OCI-LY7 (cell line): ENCODE data around the gene ATP5F1B. TPM values are rescaled to one million over a fixed set of nuclear protein-coding genes. Genes with fewer than 3 reads are reported as not detected.

Source experiments
- BruUV-seq: library from RNA; stranded (reverse); fragments of 400-500 nt; replicated peaks from 2 replicates; lab custom pipeline; 2021; lab: Mats Ljungman, UMichigan
- CTCF ChIA-PET: fragments of 300-600 bp; sonication (Branson Sonifier 250); formaldehyde crosslinking; loops from one replicate; lab custom pipeline; 2022; ENCODE audit warnings: antibody characterized with exemption; ENCODE audit not compliant: unreplicated experiment; lab: Charles Lee
- POLR2A ChIA-PET: fragments of 300-600 bp; sonication (Branson Sonifier 250); formaldehyde crosslinking; loops from one replicate; lab custom pipeline; 2022; ENCODE audit warnings: antibody characterized with exemption; lab: Charles Lee
- DNase-seq: peaks from one replicate; pipeline ENCODE4 v3.0.0-alpha.2; 2015; ENCODE audit warnings: low spot score
- H2AFZ ChIP-seq: fragments of 200-600 bp; sonication (generic), shearing (Covaris generic); 2 replicates; pipeline ENCODE4 v1.6.1; 2014; ENCODE audit warnings: mild to moderate bottlenecking, antibody characterized with exemption, low read length, moderate library complexity
- H3K27ac ChIP-seq: fragments of 200-600 bp; sonication (generic); 2 replicates; pipeline ENCODE4 v1.5.1; 2014; ENCODE audit warnings: mixed run types, low read depth, mild to moderate bottlenecking, moderate library complexity, low read length, inconsistent platforms; ENCODE audit not compliant: poor library complexity, severe bottlenecking
- H3K36me3 ChIP-seq: fragments of 200-600 bp; sonication (generic); 2 replicates; pipeline ENCODE4 v1.6.1; 2014; ENCODE audit warnings: mild to moderate bottlenecking, antibody characterized with exemption, low read length, moderate library complexity, mixed read lengths; ENCODE audit not compliant: insufficient read depth
- H3K4me1 ChIP-seq: fragments of 200-600 bp; sonication (generic); 2 replicates; pipeline ENCODE4 v1.5.1; 2014; ENCODE audit warnings: mild to moderate bottlenecking, low read length; ENCODE audit not compliant: insufficient read depth, poor library complexity, severe bottlenecking
- H3K4me2 ChIP-seq: fragments of 200-600 bp; sonication (generic); 2 replicates; pipeline ENCODE4 v1.6.1; 2014; ENCODE audit warnings: mild to moderate bottlenecking, low read length
- H3K4me3 ChIP-seq: fragments of 200-600 bp; sonication (generic); 2 replicates; pipeline ENCODE4 v1.5.1; 2014; ENCODE audit warnings: mild to moderate bottlenecking, low read depth, low read length; ENCODE audit not compliant: poor library complexity, severe bottlenecking
- H3K79me2 ChIP-seq: fragments of 200-600 bp; sonication (generic); 2 replicates; pipeline ENCODE4 v1.6.1; 2016; ENCODE audit warnings: low read depth, mild to moderate bottlenecking, low read length, moderate library complexity, mixed read lengths; ENCODE audit not compliant: insufficient read depth
- H3K9me2 ChIP-seq: fragments of 200-600 bp; sonication (generic); 2 replicates; pipeline ENCODE4 v1.6.1; 2016; ENCODE audit warnings: mild to moderate bottlenecking, low read length, mixed read lengths; ENCODE audit not compliant: insufficient read depth
- H3K9me3 ChIP-seq: fragments of 200-600 bp; sonication (generic); 2 replicates; pipeline ENCODE4 v1.6.1; 2014; ENCODE audit warnings: mild to moderate bottlenecking, mixed run types, low read length, mixed read lengths
- H4K20me1 ChIP-seq: fragments of 200-600 bp; sonication (generic); 2 replicates; pipeline ENCODE4 v1.6.1; 2014; ENCODE audit warnings: mild to moderate bottlenecking, antibody characterized with exemption, low read length, moderate library complexity, mixed read lengths; ENCODE audit not compliant: insufficient read depth
- EZH2phosphoT487 ChIP-seq: fragments of 200-600 bp; sonication (generic); IDR thresholded peaks from 2 replicates; pipeline ENCODE4 v1.6.1; 2018; ENCODE audit warnings: low read depth, borderline replicate concordance, mild to moderate bottlenecking, mixed run types, antibody characterized with exemption, low read length, moderate library complexity, mixed read lengths
- intact Hi-C: fragments of 100-400 bp; cut with micrococcal nuclease; formaldehyde crosslinking; loops from one replicate; pipeline ENCODE4 v1.10.0; 2022; ENCODE audit not compliant: unreplicated experiment
- total RNA-seq, 2 experiments: library from RNA; depleted of rRNA in 1 of 2; stranded (reverse); fragments of >200 nt in 1 of 2; shearing (Covaris generic) in 1 of 2; gene quantifications; 2 replicates each; pipeline ENCODE4 v1.2.3, GENCODE V29; 2014 to 2022
- TF ChIP-seq, protein P1 (sequence below): fragments of 200-600 bp; sonication (generic); conservative IDR thresholded peaks from 2 replicates; pipeline ENCODE4 v1.5.1; 2014; ENCODE audit warnings: mild to moderate bottlenecking, antibody characterized with exemption, low read length, moderate library complexity, mixed read lengths

ATP5F1B gene
- total RNA-seq, 2 experiments from 2014 or later = 385 to 732 TPM

- Histone ChIP-seq H3K4me2 (peak overlapping the region; percentile 97), H3K4me3 (peak overlapping the region; percentile 88), H3K9me2 (no peaks in the 10 kb centered on the region), H2AFZ (no peak overlapping the region), H3K79me2 (peaks cover 55% of the 10 kb centered on the region), H3K36me3 (peaks cover 53% of the 10 kb centered on the region), H3K4me1 (peaks cover 22% of the 10 kb centered on the region), H3K27ac (peak overlapping the region; percentile 66), H3K9me3 (no peaks in the 10 kb centered on the region), H4K20me1 (peaks cover 25% of the 10 kb centered on the region)
- POLR2A ChIA-PET = interaction anchor here (0.7 to 3.7 kb wide), 3 partner anchors 9 to 467 kb away, joined by 5 to 26 read pairs (median 6); no protein-coding TSS in a partner anchor
- intact Hi-C loops = no loop called here
- CTCF ChIA-PET = interaction anchor here (0.5 to 2.7 kb wide), 3 partner anchors 9 to 398 kb away, joined by 3 to 22 read pairs (median 3); no protein-coding TSS in a partner anchor
- peak; percentile 40 for DNase-seq
- TSS peak; percentile 69 for BruUV-seq
- TF ChIP-seq EZH2phosphoT487 = no peak
- TF ChIP-seq, protein P1, sequence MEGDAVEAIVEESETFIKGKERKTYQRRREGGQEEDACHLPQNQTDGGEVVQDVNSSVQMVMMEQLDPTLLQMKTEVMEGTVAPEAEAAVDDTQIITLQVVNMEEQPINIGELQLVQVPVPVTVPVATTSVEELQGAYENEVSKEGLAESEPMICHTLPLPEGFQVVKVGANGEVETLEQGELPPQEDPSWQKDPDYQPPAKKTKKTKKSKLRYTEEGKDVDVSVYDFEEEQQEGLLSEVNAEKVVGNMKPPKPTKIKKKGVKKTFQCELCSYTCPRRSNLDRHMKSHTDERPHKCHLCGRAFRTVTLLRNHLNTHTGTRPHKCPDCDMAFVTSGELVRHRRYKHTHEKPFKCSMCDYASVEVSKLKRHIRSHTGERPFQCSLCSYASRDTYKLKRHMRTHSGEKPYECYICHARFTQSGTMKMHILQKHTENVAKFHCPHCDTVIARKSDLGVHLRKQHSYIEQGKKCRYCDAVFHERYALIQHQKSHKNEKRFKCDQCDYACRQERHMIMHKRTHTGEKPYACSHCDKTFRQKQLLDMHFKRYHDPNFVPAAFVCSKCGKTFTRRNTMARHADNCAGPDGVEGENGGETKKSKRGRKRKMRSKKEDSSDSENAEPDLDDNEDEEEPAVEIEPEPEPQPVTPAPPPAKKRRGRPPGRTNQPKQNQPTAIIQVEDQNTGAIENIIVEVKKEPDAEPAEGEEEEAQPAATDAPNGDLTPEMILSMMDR = no peak
Observed at GRCh38 chr12:56645201-56645716, 525 bp downstream of the ATP5F1B start.

GRCh38 chr12:56644654-56645053 is 1.1 kb downstream of the ATP5F1B start:
- DNase-seq = no peak
- H3K27ac ChIP-seq = peak overlapping the region; percentile 66
- POLR2A ChIA-PET = interaction anchor here (3.7 kb wide), 1 partner anchor 9 kb away, joined by 26 read pairs; no protein-coding TSS in a partner anchor
- H3K4me1 ChIP-seq = peaks cover 22% of the 10 kb centered on the region
- H3K4me3 ChIP-seq = peak overlapping the region; percentile 88
- peak overlapping the region; percentile 97 for H3K4me2 ChIP-seq
- no peak overlapping the region for H2AFZ ChIP-seq
- CTCF ChIA-PET = interaction anchor here (2.7 kb wide), 1 partner anchor 8 kb away, joined by 22 read pairs; no protein-coding TSS in a partner anchor
- H4K20me1 ChIP-seq = peaks cover 25% of the 10 kb centered on the region
- peaks cover 59% of the 10 kb centered on the region for H3K36me3 ChIP-seq
- peaks cover 55% of the 10 kb centered on the region for H3K79me2 ChIP-seq
- TF ChIP-seq, protein P1 = no peak
- TF ChIP-seq EZH2phosphoT487 = no peak
- intact Hi-C loops = no loop called here
- H3K9me2 ChIP-seq = no peaks in the 10 kb centered on the region
- no peaks in the 10 kb centered on the region for H3K9me3 ChIP-seq
- no TSS peak for BruUV-seq

DNA sequence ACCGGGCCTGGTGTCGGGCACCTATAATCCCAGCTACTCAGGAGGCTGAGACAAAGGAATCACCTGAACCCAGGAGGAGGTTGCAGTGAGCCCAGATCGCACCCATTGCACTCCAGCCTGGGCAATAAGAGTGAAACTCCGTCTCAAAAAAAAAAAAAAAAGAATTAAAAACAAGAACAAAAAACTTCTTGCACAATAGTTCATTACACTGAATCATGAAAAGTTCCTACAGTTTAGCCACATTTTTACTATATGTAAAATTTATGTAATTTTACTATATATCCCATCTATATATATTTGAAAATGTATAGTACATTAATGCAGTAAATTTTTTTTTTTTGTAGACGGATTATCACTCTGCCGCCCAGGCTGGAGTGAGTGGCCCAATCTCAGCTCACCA is 4.6 kb downstream of the ATP5F1B start:
- H3K4me1 ChIP-seq = peaks cover 42% of the 10 kb centered on the region
- CTCF ChIA-PET = no interaction called here
- intact Hi-C loops = no loop called here
- no peak overlapping the region for H3K27ac ChIP-seq
- no peak for DNase-seq
- no peak overlapping the region for H3K4me2 ChIP-seq
- H4K20me1 ChIP-seq = peaks cover 25% of the 10 kb centered on the region
- POLR2A ChIA-PET = no interaction called here
- no peak for TF ChIP-seq EZH2phosphoT487
- TF ChIP-seq, protein P1 = no peak
- H3K9me3 ChIP-seq = no peaks in the 10 kb centered on the region
- no peaks in the 10 kb centered on the region for H3K9me2 ChIP-seq
- H2AFZ ChIP-seq = no peak overlapping the region
- BruUV-seq = no TSS peak
- H3K4me3 ChIP-seq = no peak overlapping the region
- H3K36me3 ChIP-seq = peaks cover 87% of the 10 kb centered on the region
- peaks cover 55% of the 10 kb centered on the region for H3K79me2 ChIP-seq
